B cell (primary cell): Measurements from ENCODE around the gene PALLD. TPM values are rescaled to one million over a fixed set of nuclear protein-coding genes. Genes with fewer than 3 reads are reported as not detected.

Source experiments
- ATAC-seq: fragments of 200-7000 bp; cut with Tn5 transposase; one replicate; pipeline ENCODE4 v1.10.0; 2021; ENCODE audit warnings: low read depth, mild to moderate bottlenecking, moderate number of reproducible peaks, moderate library complexity
- CTCF ChIA-PET: fragments of 350-600 bp; sonication (Branson Sonifier 250); formaldehyde crosslinking; loops from one replicate; lab custom pipeline; 2021; ENCODE audit warnings: antibody characterized with exemption, inconsistent platforms; lab: Charles Lee
- POLR2A ChIA-PET: fragments of 350-600 bp; sonication (Branson Sonifier 250); formaldehyde crosslinking; loops from one replicate; lab custom pipeline; 2021; ENCODE audit warnings: antibody characterized with exemption; lab: Charles Lee
- DNase-seq: peaks from one replicate; pipeline ENCODE4 v3.0.0; 2013
- H2AFZ ChIP-seq: 2 replicates; pipeline ENCODE4 v1.6.1; 2012; ENCODE audit warnings: mild to moderate bottlenecking, low read depth, low read length; ENCODE audit not compliant: insufficient read depth, poor library complexity, severe bottlenecking
- H3K27ac ChIP-seq, 2 donors: 1 replicate in 1 of 2; 2 replicates in 1 of 2; pipeline ENCODE4 v1.5.1; 2012 to 2013; ENCODE audit warnings: low read length in 2 of 2, mild to moderate bottlenecking in 2 of 2, moderate library complexity in 1 of 2
- H3K27me3 ChIP-seq, 4 experiments: fragments of 200-600 bp in 1 of 4; sonication (generic) in 1 of 4; replicated peaks in 1 of 4; 1 replicate in 2 of 4; 2 replicates in 2 of 4; pipeline versions ENCODE4 v1.6.1 to v1.7.0; 2013 to 2016; ENCODE audit warnings: low read length in 3 of 4, mild to moderate bottlenecking in 2 of 4, mixed read lengths in 1 of 4, moderate library complexity in 1 of 4; ENCODE audit not compliant: insufficient read depth in 4 of 4, control insufficient read depth in 3 of 4; ENCODE audit errors: control extremely low read depth in 1 of 4
- H3K36me3 ChIP-seq, 2 experiments: replicated peaks in 1 of 2; 1 replicate in 1 of 2; 2 replicates in 1 of 2; pipeline versions ENCODE4 v1.6.1 to v1.7.1; 2013; ENCODE audit warnings: low read length in 1 of 2; ENCODE audit not compliant: insufficient read depth in 2 of 2, control insufficient read depth in 1 of 2; ENCODE audit errors: control extremely low read depth in 1 of 2, extremely low read depth in 1 of 2
- H3K4me1 ChIP-seq, 2 donors: fragments of 200-600 bp in 1 of 2; sonication (generic) in 1 of 2; 1 replicate in 1 of 2; 2 replicates in 1 of 2; pipeline versions ENCODE4 v1.5.1 to v1.6.1; 2013 to 2017; ENCODE audit warnings: low read length in 2 of 2; ENCODE audit not compliant: control insufficient read depth in 2 of 2, insufficient read depth in 2 of 2
- H3K4me2 ChIP-seq: replicated peaks from 2 replicates; pipeline ENCODE3; 2012; ENCODE audit warnings: mild to moderate bottlenecking, low read depth, low read length; ENCODE audit not compliant: poor library complexity, severe bottlenecking
- H3K4me3 ChIP-seq, 5 experiments: fragments of 200-600 bp in 1 of 5; sonication (generic) in 1 of 5; 1 replicate in 3 of 5; 2 replicates in 2 of 5; pipeline versions ENCODE4 v1.5.1 to v1.7.0; 2011 to 2016; ENCODE audit warnings: low read length in 4 of 5, mild to moderate bottlenecking in 4 of 5, low read depth in 2 of 5, control low read depth in 1 of 5, moderate library complexity in 1 of 5; ENCODE audit not compliant: insufficient read depth in 1 of 5; ENCODE audit errors: control extremely low read depth in 1 of 5, extremely low read depth in 1 of 5
- H3K79me2 ChIP-seq: fragments of 200-600 bp; sonication (generic); one replicate; pipeline ENCODE4 v1.6.0; 2016; ENCODE audit warnings: low read length; ENCODE audit not compliant: control insufficient read depth, insufficient read depth
- H3K9ac ChIP-seq: fragments of 200-600 bp; sonication (generic); 2 replicates; pipeline ENCODE4 v1.6.1; 2017; ENCODE audit warnings: mild to moderate bottlenecking, low read length, moderate library complexity
- H3K9me3 ChIP-seq, 3 donors: one replicate each; pipeline versions ENCODE4 v1.6.1 to v1.7.1; 2013; ENCODE audit warnings: low read length in 2 of 3; ENCODE audit not compliant: control insufficient read depth in 2 of 3, insufficient read depth in 1 of 3; ENCODE audit errors: control extremely low read depth in 1 of 3
- H4K20me1 ChIP-seq: 2 replicates; pipeline ENCODE4 v1.6.0; 2012; ENCODE audit warnings: mild to moderate bottlenecking, low read length; ENCODE audit not compliant: insufficient read depth, control insufficient read depth, poor library complexity, severe bottlenecking
- H3K27ac Mint-ChIP-seq: one replicate; pipeline ENCODE4 v1.8.0; 2021; ENCODE audit warnings: mixed read lengths
- H3K27me3 Mint-ChIP-seq: one replicate; pipeline ENCODE4 v1.8.0; 2021; ENCODE audit warnings: mixed read lengths
- H3K4me1 Mint-ChIP-seq: one replicate; pipeline ENCODE4 v1.8.0; 2021; ENCODE audit warnings: mixed read lengths
- H3K4me3 Mint-ChIP-seq: one replicate; pipeline ENCODE4 v1.8.0; 2021; ENCODE audit warnings: mixed read lengths
- H3K9me3 Mint-ChIP-seq: one replicate; pipeline ENCODE4 v1.8.0; 2022; ENCODE audit warnings: mixed read lengths; ENCODE audit not compliant: insufficient read depth
- CTCF ChIP-seq: fragments of 200-600 bp; IDR thresholded peaks from one replicate; pipeline ENCODE4 v1.8.0; 2022; ENCODE audit warnings: antibody characterized with exemption, mild to moderate bottlenecking
- EZH2 ChIP-seq: IDR thresholded peaks from 2 replicates; pipeline ENCODE4 v1.6.1; 2012; ENCODE audit warnings: borderline replicate concordance, low read depth, mild to moderate bottlenecking, moderate library complexity, low read length; ENCODE audit not compliant: insufficient read depth, poor library complexity, severe bottlenecking
- WGBS: methylation state at CpG from one replicate; pipeline ENCODE4 v1.1.5; 2013; ENCODE audit warnings: missing lambda C conversion rate; ENCODE audit not compliant: insufficient coverage; 5-methylcytosine and 5-hydroxymethylcytosine counted together
- intact Hi-C: fragments of 100-400 bp; cut with micrococcal nuclease; formaldehyde crosslinking; loops from one replicate; pipeline ENCODE4 v1.10.0; 2022
- polyA plus RNA-seq: library from polyadenylated mRNA; depleted of rRNA; stranded (reverse); fragments of >200 nt; gene quantifications from 2 replicates; pipeline ENCODE4 v1.2.3, GENCODE V29; 2012
- total RNA-seq, 2 donors: library from RNA; stranded (reverse); fragments of 120-200 nt in 1 of 2; gene quantifications; 1 replicate in 1 of 2; 2 replicates in 1 of 2; pipeline versions ENCODE4 v1.2.3 to v1.2.4, GENCODE V29; 2013 to 2022

PALLD gene
- total and polyA plus RNA-seq, 2 donors (not counting 1 experiment from before 2014, with no cell fraction given) = 0.63 to 0.71 TPM

DNA sequence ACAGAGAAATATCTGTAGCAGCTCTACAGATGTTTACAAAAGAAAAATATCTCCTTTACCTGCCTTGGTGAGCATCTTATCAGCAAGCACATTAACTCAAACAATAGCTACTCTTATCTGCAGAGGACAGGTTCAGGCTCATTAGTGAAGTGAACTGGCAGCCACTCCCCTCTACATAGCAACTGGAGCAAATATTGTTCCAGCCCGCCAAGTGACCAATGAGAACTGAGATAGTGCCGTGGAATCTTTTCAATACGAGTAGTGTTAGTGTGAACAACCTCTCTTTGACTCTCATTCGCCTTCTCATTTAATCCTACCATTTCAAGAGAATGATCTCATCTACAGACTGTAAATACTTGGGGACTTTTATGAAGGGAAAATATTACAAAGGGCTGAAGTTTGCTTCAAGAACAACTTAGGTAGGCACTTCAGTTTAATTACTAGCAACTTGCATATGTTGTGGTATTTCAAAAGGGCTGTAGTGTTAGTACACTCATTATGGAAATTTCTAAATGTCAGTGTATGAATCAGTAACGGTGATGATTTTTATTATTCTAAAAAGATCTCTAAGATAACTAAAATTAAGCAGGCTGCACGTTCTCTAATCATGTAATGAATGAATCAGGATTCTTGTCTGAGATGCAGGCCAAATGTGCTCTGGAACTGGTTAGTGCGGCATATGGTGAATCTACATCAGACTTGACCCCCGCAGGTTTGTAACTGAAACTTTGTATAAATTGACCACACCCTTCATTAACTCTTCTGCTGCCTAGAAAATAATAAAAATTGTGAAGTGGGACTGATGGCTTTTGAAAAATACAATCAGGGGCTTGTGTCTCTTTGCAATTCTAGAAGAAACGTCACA, 72.4 kb downstream of the PALLD start:
- TF ChIP-seq EZH2 (no peak), CTCF (no peak)
- no peak overlapping the region for H2AFZ ChIP-seq
- H3K79me2 ChIP-seq = no peaks in the 10 kb centered on the region
- no peaks in the 10 kb centered on the region for H3K4me1 Mint-ChIP-seq
- no peak overlapping the region for H3K27ac ChIP-seq
- H3K9ac ChIP-seq = no peak overlapping the region
- no peaks in the 10 kb centered on the region for H3K27me3 ChIP-seq
- H3K36me3 ChIP-seq = no peaks in the 10 kb centered on the region
- H3K27ac Mint-ChIP-seq = no peak overlapping the region
- intact Hi-C loops = no loop called here
- no peaks in the 10 kb centered on the region for H3K4me1 ChIP-seq
- no peak overlapping the region for H3K4me2 ChIP-seq
- no peak overlapping the region for H3K4me3 ChIP-seq
- H3K4me3 Mint-ChIP-seq = no peak overlapping the region
- no peaks in the 10 kb centered on the region for H3K9me3 Mint-ChIP-seq
- no peak for ATAC-seq
- 83% methylated on average over 1 of the region's 9 CpGs for WGBS
- H3K9me3 ChIP-seq = no peaks in the 10 kb centered on the region
- H3K27me3 Mint-ChIP-seq = peaks cover 10% of the 10 kb centered on the region
- DNase-seq = no peak
- CTCF ChIA-PET = no interaction called here
- POLR2A ChIA-PET = no interaction called here
- H4K20me1 ChIP-seq = no peaks in the 10 kb centered on the region

- no peak overlapping the region for H3K4me3 Mint-ChIP-seq
- Histone ChIP-seq H3K27ac (no peak overlapping the region), H3K27me3 (no peaks in the 10 kb centered on the region), H2AFZ (no peak overlapping the region), H4K20me1 (no peaks in the 10 kb centered on the region), H3K9me3 (no peaks in the 10 kb centered on the region), H3K4me1 (no peaks in the 10 kb centered on the region), H3K4me3 (no peak overlapping the region), H3K79me2 (no peaks in the 10 kb centered on the region), H3K4me2 (no peak overlapping the region), H3K36me3 (no peaks in the 10 kb centered on the region), H3K9ac (no peak overlapping the region)
- H3K9me3 Mint-ChIP-seq = no peaks in the 10 kb centered on the region
- TF ChIP-seq CTCF (no peak), EZH2 (no peak)
- ChIA-PET POLR2A (no interaction called here), CTCF (no interaction called here)
- DNase-seq = no peak
- ATAC-seq = no peak
- WGBS = 97% methylated on average over 6 of the region's 9 CpGs
- no peak overlapping the region for H3K27ac Mint-ChIP-seq
- H3K4me1 Mint-ChIP-seq = no peaks in the 10 kb centered on the region
- intact Hi-C loops = no loop called here
- peaks cover 10% of the 10 kb centered on the region for H3K27me3 Mint-ChIP-seq
Measured at GRCh38 chr4:168569931-168570276, 73.1 kb downstream of the PALLD start.
